IMR-90 (cell line): ENCODE results near the gene ADGRL3. TPM values are rescaled to one million over a fixed set of nuclear protein-coding genes. Genes with fewer than 3 reads are reported as not detected.

Source experiments
- ATAC-seq: fragments of 200-7000 bp; cut with Tn5 transposase; 2 replicates; pipeline ENCODE4 v1.9.1; 2020; ENCODE audit warnings: low read depth, mild to moderate bottlenecking, moderate library complexity
- BruUV-seq: library from RNA; stranded (reverse); fragments of 400-500 nt; replicated peaks from 2 replicates; lab custom pipeline; 2021; lab: Mats Ljungman, UMichigan
- CTCF ChIA-PET: fragments of 300-600 bp; formaldehyde crosslinking; extraction: SDS; loops from one replicate; lab custom pipeline; 2021; ENCODE audit warnings: antibody characterized with exemption; lab: Yijun Ruan, JAX
- POLR2A ChIA-PET: fragments of 300-600 bp; sonication (Branson Sonifier 250); formaldehyde crosslinking; loops from one replicate; lab custom pipeline; 2022; ENCODE audit warnings: antibody characterized with exemption; ENCODE audit not compliant: unreplicated experiment; lab: Charles Lee
- DNase-seq: peaks from one replicate; pipeline ENCODE4 v3.0.0; 2013
- H2AFZ ChIP-seq: replicated peaks from 2 replicates; pipeline ENCODE3; 2013; ENCODE audit warnings: low read length, mild to moderate bottlenecking; ENCODE audit not compliant: poor library complexity
- H2AK5ac ChIP-seq: 2 replicates; pipeline ENCODE4 v1.6.1; 2013; ENCODE audit warnings: low read depth, low read length, inconsistent platforms
- H2AK9ac ChIP-seq: replicated peaks from 2 replicates; pipeline ENCODE3; 2013; ENCODE audit warnings: mild to moderate bottlenecking, low read depth, low read length, moderate library complexity; ENCODE audit not compliant: poor library complexity
- H2BK120ac ChIP-seq: 2 replicates; pipeline ENCODE4 v1.6.1; 2013; ENCODE audit warnings: low read depth, low read length, inconsistent platforms
- H2BK15ac ChIP-seq: 3 replicates; pipeline ENCODE4 v1.6.1; 2013; ENCODE audit warnings: low read depth, low read length, inconsistent platforms
- H2BK20ac ChIP-seq: 2 replicates; pipeline ENCODE4 v1.6.1; 2013; ENCODE audit warnings: low read depth, mild to moderate bottlenecking, inconsistent platforms, low read length, moderate library complexity
- H2BK5ac ChIP-seq: 2 replicates; pipeline ENCODE4 v1.6.1; 2013; ENCODE audit warnings: mild to moderate bottlenecking, low read depth, low read length, inconsistent platforms; ENCODE audit not compliant: poor library complexity, severe bottlenecking
- H3K14ac ChIP-seq: replicated peaks from 2 replicates; pipeline ENCODE4 v1.6.1; 2013; ENCODE audit warnings: low read depth, low read length, inconsistent platforms
- H3K18ac ChIP-seq: 2 replicates; pipeline ENCODE4 v1.6.1; 2013; ENCODE audit warnings: low read depth, low read length, control low read depth
- H3K23ac ChIP-seq: 2 replicates; pipeline ENCODE4 v1.6.1; 2013; ENCODE audit warnings: low read depth, low read length, inconsistent platforms
- H3K27ac ChIP-seq: 2 replicates; pipeline ENCODE4 v1.5.1; 2013; ENCODE audit warnings: mild to moderate bottlenecking, control low read depth, low read length; ENCODE audit not compliant: insufficient read depth
- H3K27me3 ChIP-seq: 2 replicates; pipeline ENCODE4 v1.6.1; 2013; ENCODE audit warnings: low read length; ENCODE audit not compliant: control insufficient read depth, insufficient read depth
- H3K36me3 ChIP-seq: 2 replicates; pipeline ENCODE4 v1.6.1; 2013; ENCODE audit warnings: low read length, mixed read lengths; ENCODE audit not compliant: control insufficient read depth, insufficient read depth
- H3K4ac ChIP-seq: 2 replicates; pipeline ENCODE4 v1.6.1; 2013; ENCODE audit warnings: low read depth, low read length, inconsistent platforms
- H3K4me1 ChIP-seq: 2 replicates; pipeline ENCODE4 v1.6.1; 2013; ENCODE audit warnings: low read length, mixed read lengths; ENCODE audit not compliant: control insufficient read depth, insufficient read depth
- H3K4me2 ChIP-seq: 2 replicates; pipeline ENCODE4 v1.6.1; 2013; ENCODE audit warnings: low read depth, mild to moderate bottlenecking, control low read depth, low read length, moderate library complexity
- H3K4me3 ChIP-seq: 2 replicates; pipeline ENCODE4 v1.5.1; 2013; ENCODE audit warnings: low read depth, mild to moderate bottlenecking, control low read depth, low read length, moderate library complexity; ENCODE audit not compliant: insufficient read depth
- H3K56ac ChIP-seq: 2 replicates; pipeline ENCODE4 v1.6.1; 2013; ENCODE audit warnings: low read length, inconsistent platforms; ENCODE audit not compliant: insufficient read depth; ENCODE audit errors: extremely low read depth
- H3K79me1 ChIP-seq, 2 experiments: 2 replicates each; pipeline ENCODE4 v1.6.1; 2013; ENCODE audit warnings: low read length in 2 of 2, inconsistent platforms in 1 of 2, low read depth in 1 of 2
- H3K9ac ChIP-seq: 2 replicates; pipeline ENCODE4 v1.6.1; 2013; ENCODE audit warnings: low read depth, low read length, control low read depth
- H3K9me1 ChIP-seq: 2 replicates; pipeline ENCODE4 v1.6.1; 2013; ENCODE audit warnings: low read length, inconsistent platforms; ENCODE audit not compliant: insufficient read depth
- H3K9me3 ChIP-seq: 2 replicates; pipeline ENCODE4 v1.6.1; 2013; ENCODE audit warnings: low read length; ENCODE audit not compliant: control insufficient read depth, insufficient read depth
- H4K20me1 ChIP-seq: 2 replicates; pipeline ENCODE4 v1.6.1; 2013; ENCODE audit warnings: low read length, inconsistent platforms; ENCODE audit not compliant: insufficient read depth
- H4K5ac ChIP-seq: 2 replicates; pipeline ENCODE4 v1.6.1; 2013; ENCODE audit warnings: mild to moderate bottlenecking, low read depth, low read length, control low read depth
- H4K8ac ChIP-seq, 2 experiments: 2 replicates each; pipeline ENCODE4 v1.6.1; 2013; ENCODE audit warnings: low read depth in 2 of 2, low read length in 2 of 2, control low read depth in 1 of 2, inconsistent platforms in 1 of 2
- H4K91ac ChIP-seq: 2 replicates; pipeline ENCODE4 v1.6.1; 2013; ENCODE audit warnings: low read depth, low read length, inconsistent platforms; ENCODE audit not compliant: insufficient read depth
- BHLHE40 ChIP-seq: fragments of 150-350 bp; IDR thresholded peaks from 2 replicates; pipeline ENCODE4 v1.6.1; 2016; ENCODE audit warnings: mild to moderate bottlenecking, low read depth, low read length
- MXI1 ChIP-seq: IDR thresholded peaks from 2 replicates; pipeline ENCODE4 v1.6.1; 2012; ENCODE audit warnings: low read depth, mild to moderate bottlenecking, low read length, moderate library complexity, borderline replicate concordance
- POLR2A ChIP-seq: IDR thresholded peaks from 2 replicates; pipeline ENCODE4 v1.6.1; 2012; ENCODE audit warnings: mild to moderate bottlenecking, low read depth, low read length
- RAD21 ChIP-seq: IDR thresholded peaks from 2 replicates; pipeline ENCODE4 v1.6.1; 2012; ENCODE audit warnings: low read length, improper control_type of control experiment
- RFX5 ChIP-seq: IDR thresholded peaks from 2 replicates; pipeline ENCODE4 v1.8.0; 2012; ENCODE audit warnings: low read depth, mild to moderate bottlenecking, low read length, moderate library complexity
- SMC3 ChIP-seq: fragments of 150-350 bp; IDR thresholded peaks from 2 replicates; pipeline ENCODE4 v1.6.1; 2016; ENCODE audit warnings: low read depth, mild to moderate bottlenecking, antibody characterized with exemption, low read length, moderate library complexity
- WGBS, 2 experiments: methylation state at CpG; one replicate each; pipeline versions ENCODE4 v1.1.5 to v1.1.7; 2013; ENCODE audit warnings: missing lambda C conversion rate in 2 of 2; ENCODE audit not compliant: insufficient read length in 1 of 2; ENCODE audit errors: extremely low coverage in 2 of 2; 5-methylcytosine and 5-hydroxymethylcytosine counted together
- dilution Hi-C: fragments of 300-500 bp; cut with HindIII; formaldehyde crosslinking; loops from one replicate; pipeline ENCODE4 v1.14.3; 2018; ENCODE audit warnings: low sequenced_read_pairs; ENCODE audit not compliant: unreplicated experiment
- in situ Hi-C: fragments of 300-500 bp; cut with MboI; formaldehyde crosslinking; loops from 3 replicates; pipeline ENCODE4 v1.14.3; 2019; ENCODE audit warnings: low sequenced_read_pairs, inconsistent platforms, mixed read lengths
- intact Hi-C: fragments of 100-400 bp; cut with micrococcal nuclease; formaldehyde crosslinking; loops from 2 replicates; pipeline ENCODE4 v1.10.0; 2022
- polyA plus RNA-seq, 3 experiments: library from polyadenylated mRNA; depleted of rRNA; stranded (reverse); fragments of >200 nt; gene quantifications; 2 replicates each; pipeline ENCODE4 v1.2.3, GENCODE V29; 2012; ENCODE audit warnings: low replicate concordance in 1 of 3
- total RNA-seq: library from RNA; depleted of rRNA; stranded (reverse); fragments of >200 nt; gene quantifications from 2 replicates; pipeline ENCODE4 v1.2.3, GENCODE V29; 2012
- TF ChIP-seq, protein P1 (sequence below): conservative IDR thresholded peaks from 2 replicates; pipeline ENCODE4 v1.5.1; 2012; ENCODE audit warnings: mild to moderate bottlenecking, low read depth, low read length, improper control_type of control experiment
- TF ChIP-seq, protein P2 (sequence below): fragments of 150-350 bp; IDR thresholded peaks from 2 replicates; pipeline ENCODE4 v1.6.1; 2016; ENCODE audit warnings: low read depth, mild to moderate bottlenecking, low read length, moderate library complexity, borderline replicate concordance

Gene ADGRL3
- total and polyA plus RNA-seq, 2 of the 4 experiments (the other 2 are of a cell fraction), result 0.46 to 2.5 TPM

DNA sequence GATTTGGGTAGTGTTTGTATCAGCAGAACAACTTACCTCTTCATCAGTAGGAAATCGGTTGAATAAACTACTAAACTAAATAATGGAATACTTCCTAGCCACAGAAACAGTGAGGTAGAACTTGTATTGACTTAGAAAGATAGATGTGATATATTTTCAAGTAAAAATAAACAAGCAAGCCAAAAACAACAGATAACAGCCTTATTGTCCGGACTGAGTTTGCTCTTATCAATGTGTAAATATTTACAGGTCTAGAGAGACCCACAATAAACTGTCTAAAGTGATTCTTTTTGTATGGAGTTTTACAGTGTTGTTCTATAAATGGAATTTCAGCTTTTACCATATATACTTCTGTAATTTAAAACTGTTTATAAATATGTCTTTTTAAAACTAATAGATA lies 721.8 kb downstream of the ADGRL3 start:
- Histone ChIP-seq H3K4me1 (no peaks in the 10 kb centered on the region), H3K79me1 (no peaks in the 10 kb centered on the region), H2AFZ (no peak overlapping the region), H2AK9ac (no peak overlapping the region), H3K18ac (no peak overlapping the region), H4K20me1 (no peaks in the 10 kb centered on the region), H4K5ac (no peak overlapping the region), H3K9me1 (no peaks in the 10 kb centered on the region), H3K4me3 (no peak overlapping the region), H3K23ac (no peak overlapping the region), H4K91ac (no peak overlapping the region), H2BK20ac (no peak overlapping the region), H3K4me2 (no peak overlapping the region), H3K9ac (no peak overlapping the region), H3K27me3 (no peaks in the 10 kb centered on the region), H3K4ac (no peak overlapping the region), H3K36me3 (no peaks in the 10 kb centered on the region), H3K9me3 (no peaks in the 10 kb centered on the region), H3K14ac (no peak overlapping the region), H2BK120ac (no peak overlapping the region), H4K8ac (no peak overlapping the region), H3K56ac (no peak overlapping the region), H3K27ac (no peak overlapping the region), H2AK5ac (no peak overlapping the region), H2BK15ac (no peak overlapping the region), H2BK5ac (no peak overlapping the region)
- CTCF ChIA-PET, result no interaction called here
- POLR2A ChIA-PET, result no interaction called here
- no CpG with 5 or more reads among the region's 2 CpGs for WGBS, 2 experiments
- intact Hi-C loops (no loop called here), in situ Hi-C loops (no loop called here), dilution Hi-C loops (no loop called here)
- TF ChIP-seq POLR2A (no peak), MXI1 (no peak), RFX5 (no peak), BHLHE40 (no peak), SMC3 (no peak), RAD21 (no peak)
- TF ChIP-seq, protein P1, sequence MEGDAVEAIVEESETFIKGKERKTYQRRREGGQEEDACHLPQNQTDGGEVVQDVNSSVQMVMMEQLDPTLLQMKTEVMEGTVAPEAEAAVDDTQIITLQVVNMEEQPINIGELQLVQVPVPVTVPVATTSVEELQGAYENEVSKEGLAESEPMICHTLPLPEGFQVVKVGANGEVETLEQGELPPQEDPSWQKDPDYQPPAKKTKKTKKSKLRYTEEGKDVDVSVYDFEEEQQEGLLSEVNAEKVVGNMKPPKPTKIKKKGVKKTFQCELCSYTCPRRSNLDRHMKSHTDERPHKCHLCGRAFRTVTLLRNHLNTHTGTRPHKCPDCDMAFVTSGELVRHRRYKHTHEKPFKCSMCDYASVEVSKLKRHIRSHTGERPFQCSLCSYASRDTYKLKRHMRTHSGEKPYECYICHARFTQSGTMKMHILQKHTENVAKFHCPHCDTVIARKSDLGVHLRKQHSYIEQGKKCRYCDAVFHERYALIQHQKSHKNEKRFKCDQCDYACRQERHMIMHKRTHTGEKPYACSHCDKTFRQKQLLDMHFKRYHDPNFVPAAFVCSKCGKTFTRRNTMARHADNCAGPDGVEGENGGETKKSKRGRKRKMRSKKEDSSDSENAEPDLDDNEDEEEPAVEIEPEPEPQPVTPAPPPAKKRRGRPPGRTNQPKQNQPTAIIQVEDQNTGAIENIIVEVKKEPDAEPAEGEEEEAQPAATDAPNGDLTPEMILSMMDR, result no peak
- TF ChIP-seq, protein P2, sequence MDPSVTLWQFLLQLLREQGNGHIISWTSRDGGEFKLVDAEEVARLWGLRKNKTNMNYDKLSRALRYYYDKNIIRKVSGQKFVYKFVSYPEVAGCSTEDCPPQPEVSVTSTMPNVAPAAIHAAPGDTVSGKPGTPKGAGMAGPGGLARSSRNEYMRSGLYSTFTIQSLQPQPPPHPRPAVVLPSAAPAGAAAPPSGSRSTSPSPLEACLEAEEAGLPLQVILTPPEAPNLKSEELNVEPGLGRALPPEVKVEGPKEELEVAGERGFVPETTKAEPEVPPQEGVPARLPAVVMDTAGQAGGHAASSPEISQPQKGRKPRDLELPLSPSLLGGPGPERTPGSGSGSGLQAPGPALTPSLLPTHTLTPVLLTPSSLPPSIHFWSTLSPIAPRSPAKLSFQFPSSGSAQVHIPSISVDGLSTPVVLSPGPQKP, result no peak
- ATAC-seq (no peak), DNase-seq (no peak)
- no TSS peak for BruUV-seq
